WTC11 (cell line): ENCODE data around the gene CBLB. TPM values are rescaled to one million over a fixed set of nuclear protein-coding genes. Genes with fewer than 3 reads are reported as not detected.

Experiments
- ATAC-seq: fragments of 200-7000 bp; cut with Tn5 transposase; 2 replicates; pipeline ENCODE4 v1.10.0; 2021; ENCODE audit warnings: mild to moderate bottlenecking, moderate library complexity
- CTCF ChIA-PET: fragments of 300-600 bp; sonication (Branson Sonifier 250); formaldehyde crosslinking; loops from one replicate; lab custom pipeline; 2021; ENCODE audit warnings: antibody characterized with exemption; lab: Charles Lee
- POLR2A ChIA-PET: fragments of 350-600 bp; sonication (Branson Sonifier 250); formaldehyde crosslinking; loops from one replicate; lab custom pipeline; 2021; ENCODE audit warnings: antibody characterized with exemption; lab: Charles Lee
- DNase-seq: peaks from one replicate; pipeline ENCODE4 v3.0.0; 2021; ENCODE audit warnings: low spot score
- H3K27ac Mint-ChIP-seq: 2 replicates; pipeline ENCODE4 v1.8.0; 2021; ENCODE audit warnings: mixed read lengths
- H3K27me3 Mint-ChIP-seq: 2 replicates; pipeline ENCODE4 v1.8.0; 2021; ENCODE audit warnings: low read depth, mild to moderate bottlenecking, moderate library complexity, mixed read lengths
- H3K36me3 Mint-ChIP-seq: 2 replicates; pipeline ENCODE4 v1.8.0; 2021; ENCODE audit warnings: mixed read lengths
- H3K4me1 Mint-ChIP-seq: 2 replicates; pipeline ENCODE4 v1.8.0; 2022; ENCODE audit warnings: mixed read lengths
- H3K4me3 Mint-ChIP-seq: 2 replicates; pipeline ENCODE4 v1.8.0; 2021; ENCODE audit warnings: mild to moderate bottlenecking, moderate library complexity, mixed read lengths
- H3K9me3 Mint-ChIP-seq: 2 replicates; pipeline ENCODE4 v1.8.0; 2021; ENCODE audit warnings: mixed read lengths
- ATF6 ChIP-seq: sonication (generic); formaldehyde crosslinking; IDR thresholded peaks from 2 replicates; pipeline ENCODE4 v1.8.1; 2023; ENCODE audit warnings: mild to moderate bottlenecking, missing genetic modification reagents
- CBFB ChIP-seq: sonication (generic); formaldehyde crosslinking; IDR thresholded peaks from 2 replicates; pipeline ENCODE4 v1.8.1; 2022; ENCODE audit warnings: mild to moderate bottlenecking, low read depth, missing genetic modification reagents
- CDX4 ChIP-seq: fragments of 250-450 bp; sonication (Bioruptor Pico); IDR thresholded peaks from 2 replicates; pipeline ENCODE4 v1.9.0; 2021; ENCODE audit warnings: moderate library complexity, mild to moderate bottlenecking, inconsistent platforms, borderline replicate concordance
- ESRRA ChIP-seq: sonication (generic); formaldehyde crosslinking; IDR thresholded peaks from 2 replicates; pipeline ENCODE4 v1.8.1; 2022; ENCODE audit warnings: mild to moderate bottlenecking, missing genetic modification reagents, borderline replicate concordance
- ETV6 ChIP-seq: sonication (generic); formaldehyde crosslinking; IDR thresholded peaks from 2 replicates; pipeline ENCODE4 v1.8.1; 2022; ENCODE audit warnings: mild to moderate bottlenecking, missing genetic modification reagents
- FOXK1 ChIP-seq: sonication (generic); formaldehyde crosslinking; IDR thresholded peaks from 2 replicates; pipeline ENCODE4 v1.8.0; 2022; ENCODE audit warnings: mild to moderate bottlenecking, moderate library complexity, missing genetic modification reagents
- JAZF1 ChIP-seq: fragments of 250-450 bp; sonication (Bioruptor Pico); IDR thresholded peaks from 2 replicates; pipeline ENCODE4 v1.9.0; 2021; ENCODE audit warnings: moderate library complexity, mild to moderate bottlenecking, inconsistent platforms
- KAT7 ChIP-seq: sonication (generic); formaldehyde crosslinking; IDR thresholded peaks from 2 replicates; pipeline ENCODE4 v1.8.1; 2023; ENCODE audit warnings: missing genetic modification reagents, mild to moderate bottlenecking, borderline replicate concordance
- NFYB ChIP-seq: sonication (generic); formaldehyde crosslinking; conservative IDR thresholded peaks from 2 replicates; pipeline ENCODE4 v1.8.0; 2022; ENCODE audit warnings: low read depth, missing genetic modification reagents
- NR1H2 ChIP-seq: sonication (generic); formaldehyde crosslinking; IDR thresholded peaks from 2 replicates; pipeline ENCODE4 v1.9.0; 2021; ENCODE audit warnings: mild to moderate bottlenecking, moderate library complexity, missing genetic modification reagents
- PRRX2 ChIP-seq: fragments of 250-450 bp; sonication (Bioruptor Pico); IDR thresholded peaks from 2 replicates; pipeline ENCODE4 v1.8.0; 2021; ENCODE audit warnings: mild to moderate bottlenecking
- RORB ChIP-seq: fragments of 250-450 bp; sonication (Bioruptor Pico); IDR thresholded peaks from 2 replicates; pipeline ENCODE4 v1.9.0; 2021; ENCODE audit warnings: mild to moderate bottlenecking
- SMAD4 ChIP-seq: sonication (generic); formaldehyde crosslinking; IDR thresholded peaks from 2 replicates; pipeline ENCODE4 v1.8.0; 2022; ENCODE audit warnings: mild to moderate bottlenecking, missing genetic modification reagents
- STAT6 ChIP-seq: sonication (generic); formaldehyde crosslinking; conservative IDR thresholded peaks from 2 replicates; pipeline ENCODE4 v1.8.1; 2023; ENCODE audit warnings: mild to moderate bottlenecking, low read depth, missing genetic modification reagents, moderate library complexity
- TCF7 ChIP-seq: sonication (generic); formaldehyde crosslinking; IDR thresholded peaks from 2 replicates; pipeline ENCODE4 v1.8.0; 2022; ENCODE audit warnings: mild to moderate bottlenecking, low read depth, missing genetic modification reagents, moderate library complexity
- TEAD4 ChIP-seq: sonication (generic); formaldehyde crosslinking; IDR thresholded peaks from 2 replicates; pipeline ENCODE4 v1.8.0; 2022; ENCODE audit warnings: mild to moderate bottlenecking, missing genetic modification reagents
- ZNF138 ChIP-seq: sonication (generic); formaldehyde crosslinking; conservative IDR thresholded peaks from 2 replicates; pipeline ENCODE4 v1.8.1; 2022; ENCODE audit warnings: mild to moderate bottlenecking, moderate library complexity, missing genetic modification reagents
- ZNF232 ChIP-seq: sonication (generic); formaldehyde crosslinking; IDR thresholded peaks from 2 replicates; pipeline ENCODE4 v1.8.0; 2022; ENCODE audit warnings: mild to moderate bottlenecking, missing genetic modification reagents
- ZNF317 ChIP-seq: sonication (generic); formaldehyde crosslinking; IDR thresholded peaks from 2 replicates; pipeline ENCODE4 v1.8.1; 2023; ENCODE audit warnings: low read depth, mild to moderate bottlenecking, moderate library complexity, missing genetic modification reagents, borderline replicate concordance
- ZNF396 ChIP-seq: fragments of 250-450 bp; sonication (Bioruptor Pico); IDR thresholded peaks from 2 replicates; pipeline ENCODE4 v1.8.0; 2021; ENCODE audit warnings: mild to moderate bottlenecking, moderate library complexity, borderline replicate concordance
- total RNA-seq: library from RNA; stranded (reverse); gene quantifications from 3 replicates; pipeline ENCODE4 v1.2.3, GENCODE V29; 2021
- TF ChIP-seq, protein P1 (sequence below): fragments of 250-450 bp; sonication (Bioruptor Pico); IDR thresholded peaks from 2 replicates; pipeline ENCODE4 v2.1.2; 2022; ENCODE audit warnings: mild to moderate bottlenecking, moderate library complexity
- TF ChIP-seq, protein P2 (sequence below): sonication (generic); formaldehyde crosslinking; IDR thresholded peaks from 2 replicates; pipeline ENCODE4 v1.8.0; 2023; ENCODE audit warnings: missing genetic modification reagents
- TF ChIP-seq, protein P3 (sequence below): sonication (generic); formaldehyde crosslinking; IDR thresholded peaks from 2 replicates; pipeline ENCODE4 v1.8.0; 2022; ENCODE audit warnings: mild to moderate bottlenecking, missing genetic modification reagents
- TF ChIP-seq, protein P4 (sequence below): sonication (generic); formaldehyde crosslinking; IDR thresholded peaks from 2 replicates; pipeline ENCODE4 v1.8.0; 2022; ENCODE audit warnings: mild to moderate bottlenecking, missing genetic modification reagents

The CBLB gene
- total RNA-seq, 1 experiment from 2014 or later, result 19.8 TPM

- Mint-ChIP-seq H3K27ac (no peak overlapping the region), H3K27me3 (no peaks in the 10 kb centered on the region), H3K36me3 (no peaks in the 10 kb centered on the region), H3K9me3 (no peaks in the 10 kb centered on the region), H3K4me3 (no peak overlapping the region), H3K4me1 (peaks cover 9% of the 10 kb centered on the region)
- TF ChIP-seq FOXK1 (CRISPR knock-in tag), result no peak
- TF ChIP-seq ZNF317, result no peak
- TF ChIP-seq NFYB, result no peak
- TF ChIP-seq KAT7, result no peak
- TF ChIP-seq, protein P1, sequence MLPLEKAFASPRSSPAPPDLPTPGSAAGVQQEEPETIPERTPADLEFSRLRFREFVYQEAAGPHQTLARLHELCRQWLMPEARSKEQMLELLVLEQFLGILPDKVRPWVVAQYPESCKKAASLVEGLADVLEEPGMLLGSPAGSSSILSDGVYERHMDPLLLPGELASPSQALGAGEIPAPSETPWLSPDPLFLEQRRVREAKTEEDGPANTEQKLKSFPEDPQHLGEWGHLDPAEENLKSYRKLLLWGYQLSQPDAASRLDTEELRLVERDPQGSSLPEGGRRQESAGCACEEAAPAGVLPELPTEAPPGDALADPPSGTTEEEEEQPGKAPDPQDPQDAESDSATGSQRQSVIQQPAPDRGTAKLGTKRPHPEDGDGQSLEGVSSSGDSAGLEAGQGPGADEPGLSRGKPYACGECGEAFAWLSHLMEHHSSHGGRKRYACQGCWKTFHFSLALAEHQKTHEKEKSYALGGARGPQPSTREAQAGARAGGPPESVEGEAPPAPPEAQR (CRISPR knock-in tag), result no peak
- TF ChIP-seq, protein P2, sequence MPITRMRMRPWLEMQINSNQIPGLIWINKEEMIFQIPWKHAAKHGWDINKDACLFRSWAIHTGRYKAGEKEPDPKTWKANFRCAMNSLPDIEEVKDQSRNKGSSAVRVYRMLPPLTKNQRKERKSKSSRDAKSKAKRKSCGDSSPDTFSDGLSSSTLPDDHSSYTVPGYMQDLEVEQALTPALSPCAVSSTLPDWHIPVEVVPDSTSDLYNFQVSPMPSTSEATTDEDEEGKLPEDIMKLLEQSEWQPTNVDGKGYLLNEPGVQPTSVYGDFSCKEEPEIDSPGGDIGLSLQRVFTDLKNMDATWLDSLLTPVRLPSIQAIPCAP (CRISPR knock-in tag), result no peak
- TF ChIP-seq JAZF1 (CRISPR knock-in tag), result no peak
- TF ChIP-seq ATF6, result no peak
- TF ChIP-seq ZNF396 (CRISPR knock-in tag), result no peak
- no peak for TF ChIP-seq ZNF232
- no peak for TF ChIP-seq ETV6 (CRISPR knock-in tag)
- TF ChIP-seq ZNF138, result no peak
- TF ChIP-seq PRRX2 (CRISPR knock-in tag), result no peak
- TF ChIP-seq SMAD4 (CRISPR knock-in tag), result no peak
- TF ChIP-seq, protein P3, sequence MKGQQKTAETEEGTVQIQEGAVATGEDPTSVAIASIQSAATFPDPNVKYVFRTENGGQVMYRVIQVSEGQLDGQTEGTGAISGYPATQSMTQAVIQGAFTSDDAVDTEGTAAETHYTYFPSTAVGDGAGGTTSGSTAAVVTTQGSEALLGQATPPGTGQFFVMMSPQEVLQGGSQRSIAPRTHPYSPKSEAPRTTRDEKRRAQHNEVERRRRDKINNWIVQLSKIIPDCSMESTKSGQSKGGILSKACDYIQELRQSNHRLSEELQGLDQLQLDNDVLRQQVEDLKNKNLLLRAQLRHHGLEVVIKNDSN (CRISPR knock-in tag), result no peak
- TF ChIP-seq STAT6, result no peak
- TF ChIP-seq NR1H2 (CRISPR knock-in tag), result no peak
- TF ChIP-seq ESRRA, result no peak
- ATAC-seq, result no peak
- ChIA-PET POLR2A (no interaction called here), CTCF (no interaction called here)
- no peak for DNase-seq
Observed at GRCh38 chr3:105877336-105877910, 8.6 kb upstream of the CBLB start.

DNA sequence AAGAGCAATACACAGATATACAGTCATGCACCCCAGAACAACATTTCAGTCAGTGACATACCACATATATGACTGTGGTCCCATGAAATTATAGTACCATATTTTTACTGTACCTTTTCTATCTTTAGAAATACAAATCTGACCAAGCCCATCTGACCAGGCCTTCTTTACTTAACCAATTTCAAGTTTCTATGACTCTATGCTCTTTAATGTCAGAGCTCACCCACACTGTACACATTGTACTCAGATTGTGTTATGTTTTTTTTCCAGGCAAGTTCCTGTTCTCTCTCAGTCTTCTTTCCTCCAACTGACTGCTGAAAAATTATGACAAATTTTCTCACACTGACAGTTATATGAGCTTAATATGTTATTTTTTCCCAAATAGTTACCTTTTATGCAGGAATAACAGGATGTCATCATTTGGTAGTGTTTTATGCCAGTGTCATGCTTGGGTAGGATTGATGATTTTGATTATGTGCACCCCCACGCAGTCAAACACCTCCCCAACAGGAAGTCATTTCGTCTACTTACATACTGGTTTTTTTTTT lies 8.0 kb upstream of the CBLB start:
- Mint-ChIP-seq H3K27me3 (no peaks in the 10 kb centered on the region), H3K4me1 (peaks cover 9% of the 10 kb centered on the region), H3K36me3 (no peaks in the 10 kb centered on the region), H3K4me3 (no peak overlapping the region), H3K27ac (no peak overlapping the region), H3K9me3 (no peaks in the 10 kb centered on the region)
- ChIA-PET CTCF (no interaction called here), POLR2A (no interaction called here)
- no peak for ATAC-seq
- DNase-seq, result no peak
- TF ChIP-seq, protein P2 (CRISPR knock-in tag), result no peak
- no peak for TF ChIP-seq ZNF232
- no peak for TF ChIP-seq TCF7 (CRISPR knock-in tag)
- no peak for TF ChIP-seq CDX4 (CRISPR knock-in tag)
- no peak for TF ChIP-seq ESRRA
- TF ChIP-seq TEAD4, result no peak
- TF ChIP-seq, protein P4, sequence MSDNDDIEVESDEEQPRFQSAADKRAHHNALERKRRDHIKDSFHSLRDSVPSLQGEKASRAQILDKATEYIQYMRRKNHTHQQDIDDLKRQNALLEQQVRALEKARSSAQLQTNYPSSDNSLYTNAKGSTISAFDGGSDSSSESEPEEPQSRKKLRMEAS, result no peak
- TF ChIP-seq RORB, result no peak
- TF ChIP-seq CBFB (CRISPR knock-in tag), result no peak
- no peak for TF ChIP-seq PRRX2 (CRISPR knock-in tag)
- no peak for TF ChIP-seq FOXK1 (CRISPR knock-in tag)
- TF ChIP-seq ETV6 (CRISPR knock-in tag), result no peak
